Measurements from ENCODE around the gene SDHC.

GRCh38 chr1:161309868-161310267 is 4.3 kb upstream of the SDHC start, which contains the start of gene MPZ:
- TF ChIP-seq, protein P1, sequence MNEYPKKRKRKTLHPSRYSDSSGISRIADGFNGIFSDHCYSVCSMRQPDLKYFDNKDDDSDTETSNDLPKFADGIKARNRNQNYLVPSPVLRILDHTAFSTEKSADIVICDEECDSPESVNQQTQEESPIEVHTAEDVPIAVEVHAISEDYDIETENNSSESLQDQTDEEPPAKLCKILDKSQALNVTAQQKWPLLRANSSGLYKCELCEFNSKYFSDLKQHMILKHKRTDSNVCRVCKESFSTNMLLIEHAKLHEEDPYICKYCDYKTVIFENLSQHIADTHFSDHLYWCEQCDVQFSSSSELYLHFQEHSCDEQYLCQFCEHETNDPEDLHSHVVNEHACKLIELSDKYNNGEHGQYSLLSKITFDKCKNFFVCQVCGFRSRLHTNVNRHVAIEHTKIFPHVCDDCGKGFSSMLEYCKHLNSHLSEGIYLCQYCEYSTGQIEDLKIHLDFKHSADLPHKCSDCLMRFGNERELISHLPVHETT (tag by site-specific recombination; IDR thresholded peaks at IDR 0.05), result no peak
- TF ChIP-seq HOXA7 (CRISPR knock-in tag; IDR thresholded peaks at IDR 0.05; ENCODE audit: borderline replicate concordance) (no peak), ZNF473 (tag by site-specific recombination; IDR thresholded peaks at IDR 0.05) (no peak), CTCF (tag by site-specific recombination; IDR thresholded peaks at IDR 0.05) (no peak), ZNF266 (tag by site-specific recombination; IDR thresholded peaks at IDR 0.05; ENCODE audit: low read depth) (no peak), REST (tag by site-specific recombination; IDR thresholded peaks at IDR 0.05) (no peak), FEZF1 (tag by site-specific recombination; IDR thresholded peaks at IDR 0.05) (no peak), ZNF211 (tag by site-specific recombination; IDR thresholded peaks at IDR 0.05; ENCODE audit: low read depth) (no peak), ATF2 (tag by site-specific recombination; IDR thresholded peaks at IDR 0.05; ENCODE audit: low read depth) (no peak), ZNF660 (tag by site-specific recombination; IDR thresholded peaks at IDR 0.05) (no peak), KLF1 (tag by site-specific recombination; IDR thresholded peaks at IDR 0.05) (no peak)
- TF ChIP-seq, protein P2, sequence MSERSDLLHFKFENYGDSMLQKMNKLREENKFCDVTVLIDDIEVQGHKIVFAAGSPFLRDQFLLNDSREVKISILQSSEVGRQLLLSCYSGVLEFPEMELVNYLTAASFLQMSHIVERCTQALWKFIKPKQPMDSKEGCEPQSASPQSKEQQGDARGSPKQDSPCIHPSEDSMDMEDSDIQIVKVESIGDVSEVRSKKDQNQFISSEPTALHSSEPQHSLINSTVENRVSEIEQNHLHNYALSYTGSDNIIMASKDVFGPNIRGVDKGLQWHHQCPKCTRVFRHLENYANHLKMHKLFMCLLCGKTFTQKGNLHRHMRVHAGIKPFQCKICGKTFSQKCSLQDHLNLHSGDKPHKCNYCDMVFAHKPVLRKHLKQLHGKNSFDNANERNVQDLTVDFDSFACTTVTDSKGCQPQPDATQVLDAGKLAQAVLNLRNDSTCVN (tag by site-specific recombination; optimal IDR thresholded peaks at IDR 0.05), result no peak
- TF ChIP-seq, protein P3, sequence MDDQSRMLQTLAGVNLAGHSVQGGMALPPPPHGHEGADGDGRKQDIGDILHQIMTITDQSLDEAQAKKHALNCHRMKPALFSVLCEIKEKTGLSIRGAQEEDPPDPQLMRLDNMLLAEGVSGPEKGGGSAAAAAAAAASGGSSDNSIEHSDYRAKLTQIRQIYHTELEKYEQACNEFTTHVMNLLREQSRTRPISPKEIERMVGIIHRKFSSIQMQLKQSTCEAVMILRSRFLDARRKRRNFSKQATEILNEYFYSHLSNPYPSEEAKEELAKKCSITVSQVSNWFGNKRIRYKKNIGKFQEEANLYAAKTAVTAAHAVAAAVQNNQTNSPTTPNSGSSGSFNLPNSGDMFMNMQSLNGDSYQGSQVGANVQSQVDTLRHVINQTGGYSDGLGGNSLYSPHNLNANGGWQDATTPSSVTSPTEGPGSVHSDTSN (CRISPR knock-in tag; IDR thresholded peaks at IDR 0.05), result no peak
